Measurements from ENCODE around the gene PGAP3. TPM values are rescaled to one million over a fixed set of nuclear protein-coding genes. Genes with fewer than 3 reads are reported as not detected.

The PGAP3 gene
- total and polyA plus RNA-seq, 12 donors, result 9.2 to 18.2 (median 13.8) TPM

DNA sequence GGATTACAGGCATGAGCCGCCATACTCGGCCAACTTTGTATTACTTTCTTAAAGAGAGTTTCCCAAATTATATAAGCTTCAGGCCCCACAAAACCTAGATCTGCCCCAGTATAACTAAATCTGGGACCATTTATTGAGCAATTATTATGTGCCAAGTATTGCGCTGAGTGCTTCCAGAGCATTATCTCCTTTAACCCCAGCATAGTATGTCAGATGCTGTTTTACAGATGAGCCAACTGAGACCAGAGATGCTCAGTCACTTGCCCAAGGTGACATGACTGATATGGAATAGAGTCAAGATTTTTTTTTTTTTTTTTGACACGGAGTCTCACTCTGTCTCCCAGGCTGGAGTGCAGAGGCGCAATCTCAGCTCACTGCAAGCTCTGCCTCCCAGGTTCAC lies 10.1 kb upstream of the PGAP3 start:
- Histone ChIP-seq H3K4me3 (no peak overlapping the region), H3K27ac (no peak overlapping the region), H3K27me3 (peaks cover 0 to 33% (median 0%) of the 10 kb centered on the region in 7 donors), H3K4me1 (peaks cover 4 to 33% (median 24%) of the 10 kb centered on the region in 9 donors), H3K36me3 (no peaks in the 10 kb centered on the region), H3K9me3 (no peaks in the 10 kb centered on the region)
- intact Hi-C loops (cut with DNase I), result no loop called here
- DNase-seq (no peak), ATAC-seq (no peak)
- 89 to 91% methylated on average over 5 of the region's 5 CpGs for WGBS, 2 donors
- TF ChIP-seq, protein P1, sequence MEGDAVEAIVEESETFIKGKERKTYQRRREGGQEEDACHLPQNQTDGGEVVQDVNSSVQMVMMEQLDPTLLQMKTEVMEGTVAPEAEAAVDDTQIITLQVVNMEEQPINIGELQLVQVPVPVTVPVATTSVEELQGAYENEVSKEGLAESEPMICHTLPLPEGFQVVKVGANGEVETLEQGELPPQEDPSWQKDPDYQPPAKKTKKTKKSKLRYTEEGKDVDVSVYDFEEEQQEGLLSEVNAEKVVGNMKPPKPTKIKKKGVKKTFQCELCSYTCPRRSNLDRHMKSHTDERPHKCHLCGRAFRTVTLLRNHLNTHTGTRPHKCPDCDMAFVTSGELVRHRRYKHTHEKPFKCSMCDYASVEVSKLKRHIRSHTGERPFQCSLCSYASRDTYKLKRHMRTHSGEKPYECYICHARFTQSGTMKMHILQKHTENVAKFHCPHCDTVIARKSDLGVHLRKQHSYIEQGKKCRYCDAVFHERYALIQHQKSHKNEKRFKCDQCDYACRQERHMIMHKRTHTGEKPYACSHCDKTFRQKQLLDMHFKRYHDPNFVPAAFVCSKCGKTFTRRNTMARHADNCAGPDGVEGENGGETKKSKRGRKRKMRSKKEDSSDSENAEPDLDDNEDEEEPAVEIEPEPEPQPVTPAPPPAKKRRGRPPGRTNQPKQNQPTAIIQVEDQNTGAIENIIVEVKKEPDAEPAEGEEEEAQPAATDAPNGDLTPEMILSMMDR (IDR thresholded peaks at IDR 0.05), result no peak

DNA sequence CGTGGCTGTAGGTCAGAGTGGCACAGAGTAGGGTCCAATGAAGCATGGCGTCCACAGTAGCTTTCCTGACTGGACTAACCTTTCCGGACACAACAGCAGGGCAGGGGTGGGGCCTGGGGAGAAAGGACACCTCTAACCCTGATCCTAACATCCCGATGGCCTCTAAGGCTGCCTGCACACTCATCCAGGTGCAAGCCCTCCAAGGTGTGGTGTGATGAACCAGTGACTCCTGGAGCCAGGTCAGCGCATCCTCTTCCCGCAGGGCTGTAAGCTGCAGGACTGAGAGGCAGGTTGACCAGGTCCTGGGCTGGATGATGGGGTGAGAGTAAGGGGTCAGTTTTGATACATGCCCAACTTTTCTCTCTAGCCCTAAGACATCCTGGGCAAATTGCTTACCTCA lies 8.9 kb upstream of the PGAP3 start:
- no peak for ATAC-seq
- Histone ChIP-seq H3K9me3 (no peaks in the 10 kb centered on the region), H3K27ac (no peak overlapping the region), H3K36me3 (no peaks in the 10 kb centered on the region), H3K4me3 (no peak overlapping the region), H3K4me1 (peaks cover 3 to 22% (median 14%) of the 10 kb centered on the region in 9 donors), H3K27me3 (peaks cover 0 to 30% (median 0%) of the 10 kb centered on the region in 7 donors)
- intact Hi-C loops (cut with DNase I), result no loop called here
- TF ChIP-seq, protein P1 (IDR thresholded peaks at IDR 0.05), result no peak
- WGBS, 2 donors, result 86 to 88% methylated on average over 6 of the region's 6 CpGs
- DNase-seq, result no peak

DNA sequence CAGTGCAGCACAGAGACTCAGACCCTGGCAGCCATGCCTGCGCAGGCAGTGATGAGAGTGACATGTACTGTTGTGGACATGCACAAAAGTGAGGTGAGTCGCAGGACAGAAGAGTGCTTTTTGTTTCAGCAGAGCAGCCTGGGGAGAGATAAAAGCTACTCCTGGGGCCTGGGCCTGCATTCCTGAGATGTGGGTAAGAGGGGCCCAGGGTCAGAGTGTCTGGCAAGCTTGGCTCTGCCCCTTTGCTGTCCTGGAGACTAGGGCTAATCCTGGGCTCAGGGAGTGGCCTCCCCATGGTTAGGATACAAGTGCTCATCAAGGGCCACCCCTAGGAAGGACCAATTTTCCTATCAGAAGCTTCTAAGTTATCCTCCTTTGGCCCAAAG lies 7.2 kb upstream of the PGAP3 start:
- ATAC-seq (no peak), DNase-seq (no peak)
- Histone ChIP-seq H3K4me3 (no peak overlapping the region), H3K36me3 (no peaks in the 10 kb centered on the region), H3K4me1 (peaks cover 0 to 9% (median 6%) of the 10 kb centered on the region in 9 donors), H3K27me3 (peaks cover 0 to 14% (median 0%) of the 10 kb centered on the region in 7 donors), H3K9me3 (no peaks in the 10 kb centered on the region), H3K27ac (no peak overlapping the region)
- intact Hi-C loops (cut with DNase I), result no loop called here
- WGBS, 2 donors, result 74 to 86% methylated on average over 2 of the region's 2 CpGs
- TF ChIP-seq, protein P1 (IDR thresholded peaks at IDR 0.05), result no peak

DNA sequence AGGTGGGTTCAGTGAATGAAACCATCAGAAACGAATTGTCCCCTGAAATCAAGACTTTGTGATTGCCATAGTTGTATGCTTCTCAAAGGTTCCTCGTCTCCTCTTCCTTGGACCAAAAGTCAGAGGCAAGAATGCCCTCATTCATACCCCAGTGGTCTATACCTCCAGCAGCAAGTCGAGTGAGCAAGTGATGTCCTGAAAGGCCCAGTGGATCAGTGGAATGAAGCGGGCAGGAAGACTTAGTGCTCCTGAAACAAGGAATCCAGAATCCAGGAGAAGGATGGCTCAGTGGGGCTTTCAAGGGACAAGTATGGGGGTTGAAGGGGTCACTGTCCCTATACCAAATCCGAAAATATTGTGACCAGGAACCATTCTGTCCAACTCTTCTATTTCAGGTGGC lies 6.7 kb upstream of the PGAP3 start:
- intact Hi-C loops (cut with DNase I), result loop anchor here in 1 of 10 donors (5.0 kb wide), 1 partner anchor 33 kb away; no protein-coding TSS in a partner anchor
- TF ChIP-seq, protein P1 (IDR thresholded peaks at IDR 0.05), result no peak
- H3K9me3 ChIP-seq, result no peaks in the 10 kb centered on the region
- peaks cover 0 to 9% (median 0%) of the 10 kb centered on the region in 7 donors for H3K27me3 ChIP-seq
- peaks cover 0 to 8% (median 3%) of the 10 kb centered on the region in 9 donors for H3K4me1 ChIP-seq
- no peak overlapping the region for H3K27ac ChIP-seq
- 92% methylated on average over 5 of the region's 5 CpGs for WGBS, 2 donors
- ATAC-seq (no peak), DNase-seq (no peak)
- H3K36me3 ChIP-seq, result no peaks in the 10 kb centered on the region
- H3K4me3 ChIP-seq, result no peak overlapping the region

Data from heart right ventricle (tissue), 16 donors.